ENCODE results near the gene IP6K1. TPM values are rescaled to one million over a fixed set of nuclear protein-coding genes. Genes with fewer than 3 reads are reported as not detected.
"Not testable (repeated sequence)": the region's sequence is repeated elsewhere in the genome, so short reads cannot be mapped to it uniquely, and the experiment has no call there.

Gene IP6K1
- polyA plus RNA-seq, 1 donor = 22.6 TPM

DNA sequence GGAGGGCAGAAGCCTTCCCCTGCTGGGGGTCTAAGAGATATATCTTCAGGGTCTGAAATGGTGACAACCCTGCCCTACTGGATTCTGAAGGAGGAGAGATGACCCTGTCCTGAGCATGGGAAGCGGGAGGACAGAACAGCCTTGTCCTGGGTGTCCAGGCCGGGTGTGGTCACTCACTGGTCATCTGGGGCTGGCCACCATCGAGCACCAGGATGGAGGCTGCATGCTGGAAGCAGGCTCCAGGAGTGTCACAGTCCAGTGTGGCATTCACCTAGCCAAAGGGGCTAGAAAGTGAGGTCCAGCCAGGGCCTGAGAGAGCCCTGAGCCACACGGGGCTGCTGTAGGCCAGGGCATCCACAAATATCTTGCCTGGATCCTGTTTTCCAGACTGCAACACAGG is 8.1 kb upstream of the IP6K1 start:
- no peak for DNase-seq (ENCODE audit: low read depth)

DNA sequence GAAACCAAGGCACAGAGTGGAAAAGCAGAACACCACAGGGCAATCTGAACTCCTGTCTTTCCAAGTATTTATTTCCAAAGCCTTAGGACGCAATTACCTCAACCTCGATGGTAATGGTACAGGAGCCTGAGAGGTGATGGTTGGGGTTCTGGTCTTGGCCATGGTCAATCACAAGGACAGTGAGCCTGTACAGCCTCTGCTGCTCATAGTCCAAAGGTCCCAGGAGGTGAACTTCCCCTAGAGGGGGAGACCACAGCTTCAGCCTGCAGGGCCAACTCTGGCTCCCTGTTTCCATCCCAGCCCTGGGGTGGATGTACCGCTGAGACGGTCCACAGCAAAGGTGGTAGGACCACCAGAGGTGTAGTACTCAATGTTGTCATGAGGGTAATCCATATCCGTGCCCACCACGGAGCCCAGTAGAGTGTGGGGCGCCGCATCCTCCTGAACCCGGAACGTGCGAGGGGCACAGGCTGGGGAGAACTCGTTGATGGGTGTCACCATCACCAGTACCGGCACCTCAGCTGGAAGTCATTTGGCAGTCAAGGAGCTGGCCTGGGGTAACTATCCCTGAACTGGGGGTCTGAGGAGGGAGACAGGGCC is 7.2 kb upstream of the IP6K1 start:
- DNase-seq (ENCODE audit: low read depth) = no peak

DNA sequence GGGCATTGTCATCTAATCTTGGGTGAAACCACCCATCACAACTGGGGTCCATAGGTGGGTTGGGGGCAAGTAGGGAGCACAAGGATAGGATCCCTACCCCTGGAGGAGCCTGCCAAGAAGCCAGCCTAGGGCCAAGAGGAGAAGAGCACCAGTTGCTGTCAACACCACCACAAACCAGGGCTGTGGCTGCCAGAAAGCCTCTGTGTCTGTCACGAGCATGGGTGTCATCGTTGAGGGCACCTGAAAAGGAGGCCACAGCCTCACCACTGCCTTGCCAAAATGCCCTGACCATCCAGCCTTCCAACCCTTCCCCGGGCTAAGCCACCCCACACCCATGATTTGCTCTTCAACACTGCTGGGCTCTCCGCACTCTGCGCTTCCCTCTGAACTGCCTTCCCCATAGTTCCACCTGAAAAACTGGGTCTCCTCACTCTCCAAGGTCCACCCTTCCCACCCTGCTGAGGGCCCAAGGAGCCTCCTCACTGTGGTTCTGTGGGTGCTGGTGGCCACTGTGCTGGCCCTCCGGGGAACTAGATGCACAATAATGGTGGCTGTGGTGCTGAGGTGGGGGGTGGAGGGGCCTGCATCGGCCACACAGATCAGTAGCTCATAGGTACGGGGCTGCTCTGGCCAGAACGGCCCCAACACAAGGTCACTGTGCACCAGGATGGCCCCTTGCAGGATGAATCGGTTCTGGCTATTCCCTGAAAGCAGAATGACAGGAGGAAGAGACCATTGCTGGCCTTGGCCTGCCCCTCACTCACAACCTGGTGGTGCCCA is 6.2 kb upstream of the IP6K1 start:
- DNase-seq (ENCODE audit: low read depth) = no peak

DNA sequence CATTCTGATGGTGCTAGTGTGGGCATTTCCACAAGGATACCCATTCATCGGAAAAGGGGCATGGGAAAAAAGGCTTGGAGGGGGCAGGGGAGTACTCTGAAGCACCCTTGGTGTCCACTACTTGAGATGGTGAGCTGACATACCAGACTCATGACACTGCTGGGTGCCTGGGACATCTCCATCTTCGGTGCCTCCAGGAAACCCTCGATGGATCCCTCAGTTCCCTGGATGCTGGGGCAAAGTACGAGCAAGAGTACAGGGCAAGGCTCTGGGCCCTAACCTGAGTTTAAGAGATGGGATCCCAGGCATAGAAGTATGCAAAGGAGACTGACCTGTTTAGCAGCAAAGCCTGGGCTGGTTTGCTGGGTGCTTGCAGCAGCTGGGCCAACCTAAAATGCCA is 5.2 kb upstream of the IP6K1 start:
- no peak for DNase-seq (ENCODE audit: low read depth)

DNA sequence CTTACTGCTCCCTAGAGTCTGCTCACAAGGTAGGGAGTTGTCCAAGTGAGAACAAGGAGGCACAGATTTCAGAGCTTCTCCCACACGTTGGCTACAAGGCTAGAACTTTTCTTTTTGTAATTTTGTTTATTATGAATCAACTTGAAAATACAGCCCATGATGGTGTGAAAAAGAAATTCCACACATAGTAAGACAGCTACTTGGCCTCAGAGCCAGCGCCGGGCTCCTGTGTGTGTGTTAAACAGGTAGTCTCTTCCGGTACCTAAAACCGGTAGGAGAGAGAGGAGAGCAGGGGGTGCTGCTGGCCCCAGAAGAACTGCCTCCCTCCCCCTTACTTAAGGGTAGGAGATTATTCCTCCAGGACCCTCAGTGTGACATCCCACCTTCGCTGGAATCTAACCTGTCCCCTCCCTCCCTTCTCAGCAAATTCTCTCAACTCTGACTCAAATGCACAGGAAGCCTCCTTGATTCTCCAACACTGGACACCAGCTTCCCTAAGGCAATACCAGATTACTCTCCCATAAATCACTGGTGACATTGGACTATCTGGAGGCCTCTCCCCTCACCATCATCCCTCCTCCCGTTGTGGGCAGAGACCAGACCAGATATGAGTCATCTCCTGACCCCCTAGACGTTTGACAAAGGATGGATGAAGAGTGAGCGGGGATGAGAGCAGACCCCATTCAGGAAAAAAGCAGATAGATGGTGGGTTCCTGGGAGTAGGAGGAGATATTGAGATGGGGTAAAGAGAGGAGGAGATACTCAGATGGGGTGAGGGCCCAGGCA is 4.5 kb upstream of the IP6K1 start:
- no peak for DNase-seq (ENCODE audit: low read depth)

DNA sequence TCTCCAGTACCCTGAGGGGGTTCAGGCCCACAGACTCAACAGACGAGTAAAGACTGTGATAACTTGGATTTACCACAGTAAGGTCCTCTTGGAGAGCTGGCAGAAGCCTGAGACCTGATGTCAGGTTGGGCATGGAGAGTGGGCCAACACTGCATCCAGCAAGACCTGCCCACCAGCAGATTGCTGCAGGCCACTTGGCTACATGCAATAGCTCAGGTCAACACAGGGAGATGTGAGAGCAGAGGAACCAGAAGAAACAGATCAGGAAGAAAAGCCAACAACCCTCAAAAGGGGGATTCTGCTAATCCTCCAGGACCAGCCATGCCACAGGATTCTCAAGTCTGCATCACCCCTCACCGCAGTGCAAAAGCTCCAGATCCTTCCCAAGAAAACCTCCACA is 1.7 kb upstream of the IP6K1 start:
- DNase-seq (ENCODE audit: low read depth) = no peak

DNA sequence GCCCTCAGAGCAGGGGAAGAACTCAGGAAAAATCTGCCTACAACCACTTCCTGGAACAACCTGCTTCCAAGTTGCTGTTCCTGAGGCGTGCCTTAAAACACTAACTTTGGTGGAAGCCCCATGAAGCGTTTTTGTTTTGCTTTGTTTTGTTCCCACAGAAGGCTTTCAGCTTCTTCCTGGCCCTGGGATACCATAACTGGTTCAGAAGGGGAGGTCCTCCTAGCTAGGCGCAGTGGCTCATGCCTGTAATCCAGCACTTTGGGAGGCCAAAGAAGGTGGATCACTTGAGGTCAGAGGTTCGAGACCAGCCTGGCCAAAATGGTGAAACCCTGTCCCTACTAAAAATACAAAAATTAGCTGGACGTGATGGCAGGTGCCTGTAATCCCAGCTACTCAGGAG is 1.2 kb upstream of the IP6K1 start:
- DNase-seq (ENCODE audit: low read depth) = no peak

DNA sequence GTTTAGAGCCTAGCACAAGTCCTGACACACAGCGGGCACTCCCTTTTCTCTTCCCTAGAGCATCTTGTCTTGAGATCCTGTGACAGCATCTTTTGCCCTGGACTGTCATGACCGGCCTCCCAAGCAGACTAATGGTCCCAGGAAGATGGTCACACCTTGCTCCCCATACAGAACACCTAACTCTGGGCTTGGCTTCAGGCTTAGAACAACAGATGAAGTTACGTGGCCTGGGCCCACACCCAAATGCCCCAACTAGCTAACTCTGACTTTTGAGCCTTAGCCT is 781 bp upstream of the IP6K1 start:
- DNase-seq (ENCODE audit: low read depth) = no peak

DNA sequence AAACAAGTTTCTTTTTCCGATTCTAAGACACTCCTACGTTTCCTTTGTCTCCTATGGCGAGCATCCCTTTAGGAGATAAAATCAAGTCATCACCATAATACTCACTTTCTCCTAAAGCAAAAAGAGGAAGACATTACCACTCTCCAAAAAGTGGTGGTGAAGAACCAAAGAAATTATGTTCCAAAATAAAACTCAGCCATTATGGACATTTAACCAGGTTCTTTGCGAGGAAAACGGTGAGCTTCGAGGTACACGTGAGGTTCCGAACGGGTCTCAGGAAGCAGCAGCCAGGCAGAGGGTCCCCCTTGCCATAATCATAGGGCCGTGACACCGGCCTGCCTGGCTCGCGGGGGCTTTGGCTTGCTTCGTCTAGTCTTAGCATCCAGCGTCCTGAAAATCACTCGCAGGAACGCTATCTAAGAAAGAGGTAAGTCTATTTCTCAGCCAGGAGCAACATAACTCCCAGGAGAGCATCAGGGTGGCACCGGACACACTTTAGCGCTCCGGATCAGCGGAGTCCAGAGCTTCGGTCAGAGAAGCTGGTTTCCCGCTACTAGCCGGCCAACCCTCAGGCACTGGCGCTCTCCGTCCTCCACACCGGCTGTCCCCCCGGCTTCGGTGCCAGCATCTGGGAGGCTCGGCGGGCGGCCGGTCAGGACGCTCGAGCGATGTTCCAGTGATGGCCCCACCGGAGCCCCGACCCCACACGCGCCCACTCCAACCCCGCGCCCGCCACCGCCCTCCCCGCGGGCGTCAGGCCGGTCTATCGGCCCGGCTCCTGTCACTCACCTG is 581 bp downstream of the IP6K1 start:
- DNase-seq (ENCODE audit: low read depth) = no peak

DNA sequence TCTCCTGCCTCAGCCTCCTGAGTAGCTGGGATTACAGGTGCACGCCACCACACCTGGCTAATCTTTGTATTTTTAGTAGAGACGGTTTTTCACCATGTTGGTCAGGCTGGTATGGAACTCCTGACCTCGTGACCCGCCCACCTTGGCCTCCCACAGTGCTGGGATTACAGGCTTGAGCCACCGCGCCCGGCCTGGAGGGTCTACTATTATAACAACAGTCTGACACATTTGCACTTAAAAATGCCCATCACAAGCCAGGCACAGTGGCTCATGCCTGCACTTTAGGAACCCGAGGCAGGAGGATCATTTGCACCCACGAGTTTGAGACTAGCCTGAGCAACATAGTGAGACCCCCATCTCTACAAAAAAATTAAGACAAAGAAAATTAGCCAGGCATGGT is 4.1 kb downstream of the IP6K1 start:
- DNase-seq (ENCODE audit: low read depth) = not testable (repeated sequence)

DNA sequence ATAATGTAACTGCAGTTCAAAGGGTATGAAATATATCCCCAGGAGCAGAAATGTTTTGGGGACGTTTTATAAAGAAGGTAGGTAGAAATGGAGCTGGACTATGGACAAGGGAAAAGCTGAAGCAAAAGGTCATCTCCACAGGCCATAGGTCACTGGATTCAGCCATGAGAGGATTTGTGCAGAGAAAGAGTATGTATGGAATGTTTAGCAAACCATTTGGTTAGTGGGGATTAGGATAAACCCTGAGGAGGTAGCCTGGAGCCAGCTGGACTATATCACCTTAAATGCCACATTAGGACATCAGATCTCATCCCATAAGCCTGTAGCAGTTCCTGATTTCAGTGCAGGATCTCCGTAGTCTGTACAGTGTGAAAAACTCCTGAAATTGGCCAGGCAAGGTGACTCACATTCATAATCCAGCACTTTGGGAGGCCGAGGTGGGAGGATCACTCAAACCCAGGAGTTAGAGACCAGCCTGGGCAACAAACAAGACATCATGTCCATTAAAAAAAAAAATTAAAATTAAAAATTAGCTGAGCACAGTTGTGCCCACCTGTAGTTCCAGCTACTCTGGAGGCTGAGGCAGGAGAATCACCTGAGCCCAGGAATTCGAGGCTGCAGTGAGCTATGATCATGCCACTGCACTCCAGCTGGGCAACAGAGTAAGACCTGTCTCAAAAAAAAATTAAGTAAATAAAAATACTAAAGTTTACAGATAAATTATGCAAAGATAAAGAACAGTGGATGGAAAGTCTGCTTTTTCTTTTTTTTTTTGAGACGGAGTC is 4.7 kb downstream of the IP6K1 start:
- no peak for DNase-seq (ENCODE audit: low read depth)

DNA sequence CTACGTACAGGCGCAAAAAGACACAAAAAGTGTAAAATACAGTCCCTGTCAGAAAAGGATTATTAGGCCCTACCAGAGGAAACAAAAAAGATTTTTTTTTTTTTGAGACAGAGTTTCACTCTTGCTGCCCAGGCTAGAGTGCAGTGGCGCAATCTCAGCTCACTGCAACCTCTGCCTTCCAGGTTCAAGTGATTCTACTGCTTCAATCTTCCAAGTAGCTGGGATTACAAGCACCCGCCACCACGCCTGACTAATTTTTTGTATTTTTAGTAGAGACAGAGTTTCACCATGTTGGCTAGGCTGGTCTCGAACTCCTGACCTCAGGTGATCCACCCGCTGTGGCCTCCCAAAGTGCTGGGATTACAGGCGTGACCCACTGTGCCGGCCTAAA is 5.4 kb downstream of the IP6K1 start:
- DNase-seq (ENCODE audit: low read depth) = not testable (repeated sequence)

DNA sequence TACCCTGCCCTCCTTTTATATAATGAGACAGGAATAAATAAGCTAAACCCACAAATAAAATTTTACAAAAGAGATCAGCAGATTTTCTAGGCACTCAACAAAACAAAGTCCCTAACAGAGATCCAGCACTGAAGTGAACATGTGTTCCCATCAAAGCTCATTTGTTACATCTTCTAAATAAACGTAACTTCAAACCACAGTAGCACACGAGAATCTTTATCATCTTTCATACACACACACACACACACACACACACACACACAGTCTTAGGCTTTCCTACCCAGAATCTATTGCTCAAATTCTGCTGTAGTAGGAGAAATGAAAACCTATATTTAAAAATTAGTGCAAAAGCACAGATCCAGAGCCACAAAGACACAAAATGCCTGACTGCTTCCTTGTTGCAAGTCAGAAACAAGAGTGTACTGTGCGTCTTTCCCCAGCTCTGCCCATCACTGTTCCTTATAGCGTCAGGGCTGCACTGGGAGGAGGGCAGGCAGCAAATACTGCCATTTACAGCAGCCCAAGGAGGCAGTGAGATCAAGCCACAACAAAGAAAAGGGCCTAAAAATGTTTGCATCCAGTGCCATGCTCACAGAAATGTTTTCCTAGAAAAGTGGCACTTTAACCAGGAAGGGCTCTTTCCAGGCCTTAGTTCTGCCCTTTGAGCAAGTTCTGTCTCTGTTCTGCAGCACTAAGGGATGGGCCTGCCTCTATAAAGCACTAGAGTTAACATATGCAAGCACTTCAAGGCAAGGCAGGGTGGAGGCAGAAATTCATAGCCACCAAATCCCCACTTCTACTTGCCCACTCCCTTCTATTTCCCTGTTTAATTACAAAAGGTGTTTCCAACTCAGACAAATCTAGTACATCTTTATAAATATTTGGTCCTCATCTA is 6.0 kb downstream of the IP6K1 start:
- no peak for DNase-seq (ENCODE audit: low read depth)

DNA sequence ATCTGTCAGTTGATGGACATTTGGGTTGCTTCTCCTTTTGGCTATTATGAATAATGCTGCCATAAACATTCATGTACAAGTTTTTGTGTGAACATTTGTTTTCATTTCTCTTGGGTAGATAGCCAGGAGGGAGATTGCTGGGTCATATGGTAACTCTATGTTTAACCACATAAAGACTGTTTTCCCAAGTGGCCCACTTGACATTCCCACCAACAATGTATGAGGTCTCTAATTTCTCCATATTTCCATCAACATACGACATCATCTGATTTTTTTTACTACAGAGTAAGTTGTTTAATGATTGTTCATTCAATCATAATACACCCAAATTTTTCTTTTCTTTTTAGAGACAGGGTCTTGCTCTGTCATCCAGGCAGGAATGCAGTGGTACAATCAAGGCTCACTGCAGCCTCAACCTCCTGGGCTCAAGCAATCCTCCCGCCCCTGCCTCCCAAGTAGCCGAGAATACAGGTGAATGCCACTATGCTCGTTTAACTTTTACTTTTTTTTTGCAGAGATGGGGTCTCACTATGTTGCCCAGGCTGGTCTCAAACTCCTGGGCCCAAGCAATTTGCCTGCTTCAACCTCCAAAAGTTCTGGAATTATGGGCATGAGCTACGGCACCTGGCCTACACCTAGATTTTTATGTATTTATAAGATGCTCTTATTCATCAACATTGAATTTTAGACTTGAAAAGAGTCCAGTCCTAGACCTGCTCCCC is 6.8 kb downstream of the IP6K1 start:
- DNase-seq (ENCODE audit: low read depth) = no peak

DNA sequence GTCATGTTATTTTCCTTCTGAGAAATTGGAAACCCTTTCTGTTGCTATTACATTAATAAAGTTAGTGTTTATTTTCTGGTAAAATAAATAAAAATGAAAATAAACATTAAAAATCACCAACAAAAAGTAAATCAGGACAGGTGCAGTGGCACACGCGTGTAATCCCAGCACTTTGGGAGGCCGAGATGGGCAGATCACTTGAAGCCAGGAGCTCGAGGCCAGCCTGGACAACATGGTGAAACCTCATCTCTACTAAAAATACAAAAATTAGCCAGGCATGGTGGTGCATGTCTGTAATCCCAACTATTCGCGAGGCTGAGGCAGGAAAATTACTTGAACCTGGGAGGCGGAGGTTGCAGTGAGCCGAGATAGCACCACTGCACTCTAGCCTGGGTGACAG is 10.2 kb downstream of the IP6K1 start:
- not testable (repeated sequence) for DNase-seq (ENCODE audit: low read depth)

DNA sequence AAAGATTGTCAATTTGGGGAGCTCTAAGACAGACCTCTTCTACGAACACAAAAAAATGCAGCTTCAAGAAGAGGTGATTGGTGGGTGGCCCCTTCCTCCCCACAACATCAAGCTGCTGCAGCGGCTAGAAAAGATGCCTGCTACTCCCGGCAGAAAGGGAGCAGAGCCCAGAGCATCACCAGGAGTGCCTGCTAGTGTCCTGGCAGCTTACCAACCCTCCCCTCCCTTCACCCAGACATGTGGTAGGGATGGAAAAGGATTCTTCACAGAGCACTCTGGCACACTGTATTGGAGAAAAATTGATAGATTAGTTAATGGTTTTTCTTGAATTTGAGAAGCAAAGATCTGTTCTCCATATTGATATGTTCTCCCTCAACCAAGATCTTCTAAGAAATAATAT is 10.8 kb downstream of the IP6K1 start:
- no peak for DNase-seq (ENCODE audit: low read depth)

DNA sequence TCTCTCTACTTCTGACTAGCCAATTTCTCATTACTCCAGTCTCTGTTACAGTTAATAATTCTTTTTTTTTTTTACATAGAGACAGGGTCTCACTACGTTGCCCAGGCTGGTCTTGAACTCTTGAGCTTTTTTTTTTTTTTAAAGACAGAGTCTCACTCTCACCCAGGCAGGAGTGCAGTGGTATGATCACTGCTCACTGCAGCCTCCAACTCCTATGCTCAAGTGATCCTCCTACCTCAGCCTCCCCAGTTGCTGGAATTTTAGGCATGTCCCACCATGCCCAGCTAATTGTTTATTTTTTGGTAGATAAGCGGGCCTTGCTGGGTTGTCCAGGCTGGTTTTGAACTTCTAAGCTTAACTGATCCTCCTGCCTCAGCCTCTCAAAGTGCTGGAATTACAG is 13.6 kb downstream of the IP6K1 start:
- DNase-seq (ENCODE audit: low read depth) = no peak

DNA sequence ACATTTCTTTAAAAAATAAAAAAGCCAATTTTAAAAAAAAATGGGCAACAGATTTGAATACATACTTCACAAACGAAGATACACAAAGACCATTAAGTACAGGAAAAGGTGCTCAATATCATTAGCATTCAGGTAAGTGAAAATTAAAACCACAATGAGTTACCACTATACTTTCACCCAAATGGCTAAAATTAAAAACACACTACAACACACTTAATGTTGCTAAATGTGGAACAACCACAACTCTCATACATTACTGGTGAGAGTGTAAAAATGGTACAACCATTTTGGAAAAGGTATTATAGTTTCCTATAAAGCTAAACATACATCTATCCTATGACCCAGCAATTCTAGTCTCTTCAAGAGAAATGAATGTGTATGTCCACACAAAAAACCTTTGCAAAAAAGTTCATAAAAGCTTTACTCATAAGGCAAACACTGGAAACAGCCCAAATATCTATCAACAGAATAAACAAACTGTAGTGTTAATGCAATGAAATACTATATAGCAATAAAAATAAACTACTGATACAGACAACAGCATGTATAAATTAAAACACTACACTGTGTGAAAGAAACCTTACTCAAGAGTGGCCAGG is 14.9 kb downstream of the IP6K1 start:
- DNase-seq (ENCODE audit: low read depth) = no peak

DNA sequence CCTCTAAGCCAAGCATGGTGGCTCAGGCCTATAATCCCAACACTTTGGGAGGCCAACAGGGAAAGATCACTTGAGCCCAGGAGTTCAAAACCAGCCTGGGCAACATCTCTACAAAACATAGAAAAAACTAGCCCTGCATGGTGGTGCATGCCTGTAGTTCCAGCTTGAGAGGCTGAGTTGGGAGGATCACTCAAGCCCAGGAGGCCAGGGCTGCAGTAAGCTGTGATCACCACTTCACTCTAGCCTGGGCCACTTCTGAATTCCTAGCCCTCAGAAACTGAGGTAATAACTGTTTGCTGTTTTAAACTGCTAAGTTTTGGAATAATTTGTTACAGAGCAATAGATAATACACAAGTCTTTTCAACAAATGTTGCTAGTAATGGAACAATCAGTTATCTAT is 16.4 kb downstream of the IP6K1 start:
- no peak for DNase-seq (ENCODE audit: low read depth)
